HG03103 (cell line): ENCODE data around the gene CBFA2T3.
"Not testable (repeated sequence)": the region's sequence is repeated elsewhere in the genome, so short reads cannot be mapped to it uniquely, and the experiment has no call there.

ENCODE experiments used
- ATAC-seq: cut with Tn5 transposase; IDR thresholded peaks from one replicate; pipeline ENCODE4 v1.9.1; 2021; ENCODE audit warnings: low read depth; ENCODE audit not compliant: unreplicated experiment

The CBFA2T3 gene

DNA sequence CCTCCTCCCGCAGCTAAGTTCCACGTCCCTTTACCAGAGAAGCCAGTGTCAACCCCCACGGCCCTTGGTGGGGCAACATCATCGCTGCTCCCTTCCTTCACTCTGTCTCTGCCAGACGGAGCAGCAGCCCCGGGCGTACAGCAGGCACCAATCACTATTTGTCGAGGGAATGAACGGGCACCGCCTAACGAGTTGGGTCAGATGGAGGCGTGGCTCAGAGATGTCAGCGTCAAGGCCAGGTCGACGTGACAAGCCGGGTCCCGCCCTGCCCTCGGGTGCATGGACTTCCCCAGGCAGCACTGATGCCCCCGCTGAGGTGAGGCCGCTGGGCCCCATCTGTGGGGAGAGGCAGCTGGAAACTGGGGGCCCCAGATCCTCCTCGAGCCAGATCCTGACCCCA lies 50.0 kb downstream of the CBFA2T3 start:
- no peak for ATAC-seq

- ATAC-seq: no peak
These were observed 50.5 kb downstream of the CBFA2T3 start for GRCh38 chr16:88926374-88926990.

GRCh38 chr16:88925540-88925887 lies 51.5 kb downstream of the CBFA2T3 start:
- no peak for ATAC-seq

DNA sequence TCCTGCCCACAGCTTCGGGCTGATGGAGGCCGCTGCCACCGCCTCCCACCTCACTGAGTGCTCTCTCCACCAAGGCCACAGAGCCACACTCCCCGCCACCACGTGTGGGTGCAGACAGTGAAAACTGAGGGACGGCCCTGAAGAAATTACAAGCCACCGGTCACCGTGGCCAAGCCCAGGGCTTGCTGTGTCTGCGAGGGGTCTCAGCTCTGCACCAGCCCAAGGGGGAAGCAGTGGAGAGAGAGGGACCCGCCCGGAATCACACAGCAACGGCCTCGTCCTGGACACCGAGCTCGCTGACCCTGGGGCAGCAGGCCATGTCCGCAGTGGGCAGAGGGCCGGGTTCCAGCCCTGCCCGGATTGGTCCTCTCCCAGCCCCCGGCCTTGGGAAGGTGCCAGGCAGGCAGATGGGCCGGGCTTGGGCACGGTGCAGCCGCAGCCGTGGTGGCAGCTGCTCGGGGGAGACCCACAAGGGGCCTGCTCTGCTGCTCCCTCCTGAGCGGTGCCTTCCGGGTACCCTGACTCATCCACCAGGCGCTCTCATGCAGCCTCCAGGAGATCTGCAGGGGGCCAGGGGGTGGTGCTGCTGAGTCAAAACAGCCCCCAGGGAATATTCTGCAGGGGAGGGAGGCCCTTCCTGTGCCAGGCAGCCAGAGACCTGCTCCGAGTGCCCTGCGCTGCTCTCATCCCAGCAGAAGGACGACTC lies 52.0 kb downstream of the CBFA2T3 start:
- no peak for ATAC-seq

- ATAC-seq: no peak
These were observed 52.8 kb downstream of the CBFA2T3 start for GRCh38 chr16:88923926-88924833.

DNA sequence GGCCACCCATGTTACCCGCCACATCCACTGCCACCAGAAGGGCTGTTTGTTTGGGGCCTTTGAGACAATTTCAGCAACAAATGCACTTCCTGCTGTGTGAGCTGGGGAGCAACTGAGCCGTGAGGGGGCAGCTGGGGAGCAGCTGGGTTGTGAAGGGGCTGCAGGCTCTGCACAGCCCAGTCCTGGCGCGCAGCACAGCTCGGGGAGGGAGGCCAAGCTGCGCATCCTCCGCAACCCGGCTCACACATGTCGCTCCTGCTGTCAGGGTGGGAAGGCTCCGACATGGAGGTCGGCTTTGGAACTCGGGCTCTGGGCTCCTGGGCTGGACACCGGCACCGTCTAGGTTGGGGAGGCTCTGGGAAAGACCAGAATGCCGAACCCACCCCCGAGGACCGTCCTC lies 53.6 kb downstream of the CBFA2T3 start:
- no peak for ATAC-seq

GRCh38 chr16:88922826-88923410 lies 54.1 kb downstream of the CBFA2T3 start:
- no peak for ATAC-seq

- ATAC-seq: no peak
These were observed 54.7 kb downstream of the CBFA2T3 start for GRCh38 chr16:88922114-88922825.

DNA sequence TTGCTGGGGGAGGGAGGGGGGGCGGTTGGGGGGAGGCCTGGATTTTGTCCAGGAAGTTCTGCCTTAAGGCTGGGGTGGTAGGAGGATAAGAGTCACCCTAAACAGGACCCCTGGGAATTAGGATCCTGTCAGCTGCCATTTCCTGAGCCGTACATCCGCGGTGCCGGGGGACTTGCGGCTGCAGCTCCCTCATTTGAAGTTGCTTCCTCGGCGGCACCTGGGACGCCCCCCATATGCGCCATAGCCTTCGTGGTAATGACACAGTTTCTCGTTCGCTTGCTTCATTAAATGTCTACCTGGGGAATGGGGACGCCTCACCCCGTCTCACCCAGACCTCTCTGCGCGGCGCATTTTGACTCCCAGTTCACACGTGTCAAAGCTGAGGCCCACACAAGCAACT lies 55.4 kb downstream of the CBFA2T3 start:
- ATAC-seq: no peak

- no peak for ATAC-seq
These were observed 56.1 kb downstream of the CBFA2T3 start for GRCh38 chr16:88920618-88921590.

DNA sequence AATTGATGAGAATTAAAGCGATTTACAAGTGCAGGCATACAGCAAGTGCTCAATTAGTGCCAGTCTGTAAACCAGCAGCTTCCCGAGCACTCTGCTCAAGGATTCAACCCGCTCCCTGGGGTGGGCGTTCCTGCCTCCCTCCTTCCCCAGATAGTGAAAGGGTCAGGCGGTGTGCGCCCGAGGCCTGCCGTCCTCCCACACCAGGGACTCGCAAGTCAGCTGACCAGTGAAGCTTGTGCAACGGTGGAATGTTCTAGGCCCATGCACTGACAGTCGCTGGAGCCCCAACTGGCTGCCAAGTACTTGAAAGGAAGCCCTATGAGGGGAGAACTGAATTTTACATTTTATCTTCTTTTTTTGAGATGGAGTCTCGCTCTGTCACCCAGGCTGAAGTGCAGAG lies 57.1 kb downstream of the CBFA2T3 start:
- no peak for ATAC-seq

DNA sequence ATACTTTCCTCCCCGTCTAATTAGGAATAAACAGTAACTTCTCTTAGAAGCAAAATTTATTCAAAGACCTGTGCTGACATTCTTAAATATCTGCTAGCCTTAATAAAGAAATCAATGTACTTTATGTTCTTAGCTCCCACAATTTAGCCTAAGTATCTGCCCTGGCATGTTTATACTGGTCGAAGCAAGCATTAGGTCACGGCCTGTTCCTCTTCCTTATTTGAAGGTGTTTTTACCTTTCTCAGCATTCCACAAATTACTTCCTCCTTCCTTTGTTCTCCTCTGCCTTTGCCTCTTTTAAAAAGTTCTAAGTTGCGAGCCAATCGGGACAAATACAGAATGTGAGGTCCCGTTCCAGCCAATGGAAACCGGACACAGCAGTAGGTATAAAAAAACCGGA lies 58.1 kb downstream of the CBFA2T3 start:
- not testable (repeated sequence) for ATAC-seq

- no peak for ATAC-seq
These were observed 58.9 kb downstream of the CBFA2T3 start for GRCh38 chr16:88917915-88918627.

- no peak for ATAC-seq
These were observed 59.7 kb downstream of the CBFA2T3 start for GRCh38 chr16:88917146-88917914.

- ATAC-seq: no peak
These were observed 61.2 kb downstream of the CBFA2T3 start for GRCh38 chr16:88915639-88916327.

GRCh38 chr16:88914750-88915368 lies 62.1 kb downstream of the CBFA2T3 start:
- no peak for ATAC-seq

GRCh38 chr16:88913870-88914269 lies 63.1 kb downstream of the CBFA2T3 start:
- no peak for ATAC-seq
